NCI-H1417 (cell line): ENCODE measurements around the gene PTPRG.

ENCODE experiments used
- DNase-seq, 3 experiments: peaks; one replicate each; lab custom pipeline; 2025; lab: John Stamatoyannopoulos, UW

The PTPRG gene

DNA sequence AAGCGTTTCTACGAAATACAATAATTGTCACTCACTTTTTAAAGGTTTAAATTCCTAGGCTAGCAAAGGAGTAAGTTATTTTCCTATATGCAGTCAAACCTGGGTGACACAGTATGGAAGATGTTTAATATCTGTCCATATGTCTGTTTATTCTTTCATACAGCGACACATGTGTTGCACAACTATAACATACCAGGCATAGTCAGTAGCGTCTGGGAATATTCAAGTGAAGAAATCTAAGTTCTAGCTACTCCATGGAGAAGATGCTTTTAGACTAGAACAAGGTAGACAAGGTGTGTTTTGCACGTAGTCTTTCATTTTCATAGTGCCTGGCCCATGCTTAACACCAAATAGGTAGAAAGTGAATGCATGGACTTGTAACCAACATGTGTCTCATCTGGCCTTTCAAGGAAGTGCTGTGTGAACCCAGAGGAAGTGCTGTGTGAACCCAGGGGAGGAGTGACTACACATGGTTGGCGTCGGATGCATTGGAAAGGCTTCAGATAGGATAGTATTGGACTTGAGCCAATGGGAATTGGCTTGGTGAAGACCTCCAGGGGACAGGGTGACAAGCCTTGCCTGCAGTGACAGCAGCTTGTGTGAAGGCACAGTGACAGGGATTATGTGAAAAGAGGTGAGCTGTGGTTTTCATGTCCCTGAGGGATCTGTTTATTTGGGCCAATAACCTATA is 267.0 kb downstream of the PTPRG start:
- DNase-seq, result no peak

DNA sequence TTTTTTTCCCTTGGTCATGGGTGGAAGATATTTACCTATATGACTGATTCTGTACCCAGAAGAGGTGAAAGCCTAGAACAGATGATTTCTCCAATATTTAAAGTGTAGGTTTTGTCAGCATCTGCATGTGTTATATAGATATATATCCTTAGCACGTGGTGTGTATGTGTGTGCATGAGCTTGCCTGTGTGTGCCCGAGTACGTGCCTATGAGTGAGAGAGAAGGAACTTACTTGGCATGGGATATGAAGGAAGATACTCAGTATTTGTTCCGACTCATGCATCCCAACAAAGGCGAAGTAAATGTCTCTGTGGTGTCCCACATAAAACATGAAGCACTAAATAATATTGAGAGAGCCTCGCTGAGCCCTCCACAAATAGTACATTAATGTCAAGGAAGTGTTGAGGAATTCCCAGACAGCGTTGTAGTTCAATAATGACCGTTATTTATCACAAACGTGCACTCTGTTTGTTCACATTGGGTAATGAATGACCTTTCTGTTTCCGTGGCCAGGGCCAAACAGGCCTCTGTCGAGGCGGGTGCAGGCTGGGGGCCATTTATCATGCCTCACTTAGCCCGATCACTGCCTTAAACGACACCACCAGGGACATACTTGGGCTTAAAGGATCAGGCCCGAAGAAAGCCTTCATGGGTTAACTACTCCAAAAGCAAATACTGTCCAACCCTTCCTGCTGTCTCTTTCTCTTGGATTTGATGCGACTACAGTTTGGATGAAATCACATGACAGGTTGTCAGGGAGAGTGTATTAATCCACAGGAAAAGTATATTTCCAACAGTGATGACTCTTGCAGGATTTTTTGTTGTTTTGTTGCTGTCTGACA is 267.7 kb downstream of the PTPRG start:
- no peak for DNase-seq

DNA sequence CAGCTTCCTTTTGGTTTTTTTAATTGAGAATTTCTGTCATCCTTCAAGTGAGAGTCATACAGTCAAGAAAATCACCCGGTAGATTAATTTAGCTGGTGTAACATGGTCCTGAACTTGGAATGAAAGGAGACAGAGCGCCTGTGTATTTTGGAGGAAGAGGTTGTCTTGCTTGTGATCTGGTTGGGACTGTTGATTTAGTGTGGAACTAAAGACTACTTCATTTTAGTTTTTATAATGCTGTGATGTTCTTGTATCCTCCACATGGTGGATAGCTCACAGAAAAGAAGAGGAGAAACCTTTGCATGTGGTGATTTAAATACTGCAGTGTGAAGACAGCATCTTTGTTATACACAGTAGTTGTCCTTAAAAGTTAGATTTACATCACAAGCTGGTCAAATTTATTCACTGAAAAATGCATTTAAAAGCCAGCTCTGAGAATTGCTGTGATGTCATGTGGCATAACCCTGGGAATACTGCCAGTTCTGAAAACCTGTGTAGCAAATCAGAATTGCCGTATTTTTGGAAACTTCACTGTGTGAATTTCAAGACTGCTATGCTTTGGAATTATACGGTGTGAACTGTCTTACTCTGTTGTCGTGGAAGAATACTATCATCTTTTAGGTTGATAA is 268.5 kb downstream of the PTPRG start:
- no peak for DNase-seq

DNA sequence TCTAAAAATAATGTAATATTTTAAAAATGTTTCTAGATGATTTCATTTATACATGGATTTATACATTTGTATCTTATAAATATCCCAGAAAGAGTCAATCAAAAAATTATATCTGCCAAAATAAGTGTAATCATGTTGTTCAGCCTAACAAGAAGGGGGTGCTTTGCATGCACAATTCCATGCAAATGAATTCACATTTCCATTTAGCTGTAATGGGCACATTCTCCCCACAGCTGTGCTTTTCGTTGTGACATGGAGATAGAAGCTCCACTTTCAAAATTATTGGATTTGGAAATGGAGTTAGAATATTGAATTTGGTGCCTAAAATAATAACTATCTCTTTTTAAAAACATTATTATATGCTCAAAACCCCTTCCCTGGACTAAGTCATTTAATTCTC is 270.6 kb downstream of the PTPRG start:
- no peak for DNase-seq

DNA sequence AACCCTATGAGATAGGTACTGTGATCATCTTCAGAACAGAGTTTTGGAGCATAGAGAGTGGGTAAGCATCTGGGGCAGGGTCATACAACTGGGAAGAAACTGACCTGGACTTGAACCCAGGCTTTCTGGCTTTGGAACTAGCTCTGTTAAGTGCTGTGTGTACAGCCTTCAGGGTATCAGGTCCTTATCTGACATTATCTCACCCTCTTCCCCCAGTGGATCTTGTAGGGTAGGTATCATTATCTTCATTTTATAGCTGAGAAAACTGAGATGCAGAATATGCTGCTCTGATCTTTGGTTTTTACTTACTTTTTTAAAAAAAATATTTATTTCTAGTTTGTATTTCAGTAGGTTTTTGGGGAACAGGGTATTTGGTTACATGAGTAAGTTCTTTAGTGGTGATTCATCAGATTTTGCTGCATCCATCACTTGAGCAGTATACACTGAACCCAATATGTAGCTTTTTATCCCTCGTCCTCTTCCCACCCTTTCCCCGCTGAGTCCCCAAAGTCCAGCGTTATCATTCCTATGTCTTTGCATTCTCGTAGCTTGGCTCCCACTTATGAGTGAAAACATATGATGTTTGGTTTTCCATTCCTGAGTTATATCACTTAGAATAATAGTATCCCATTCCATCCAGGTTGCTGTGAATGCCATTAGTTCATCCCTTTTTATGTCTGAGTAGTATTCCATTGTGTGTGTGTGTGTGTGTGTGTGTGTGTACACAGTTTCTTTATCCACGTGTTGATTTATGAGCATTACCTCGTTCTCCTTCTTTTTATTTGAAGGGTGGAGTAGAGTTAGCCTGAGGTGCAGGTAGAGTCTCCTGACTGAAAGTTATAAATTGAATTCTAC is 271.2 kb downstream of the PTPRG start:
- DNase-seq, result no peak

DNA sequence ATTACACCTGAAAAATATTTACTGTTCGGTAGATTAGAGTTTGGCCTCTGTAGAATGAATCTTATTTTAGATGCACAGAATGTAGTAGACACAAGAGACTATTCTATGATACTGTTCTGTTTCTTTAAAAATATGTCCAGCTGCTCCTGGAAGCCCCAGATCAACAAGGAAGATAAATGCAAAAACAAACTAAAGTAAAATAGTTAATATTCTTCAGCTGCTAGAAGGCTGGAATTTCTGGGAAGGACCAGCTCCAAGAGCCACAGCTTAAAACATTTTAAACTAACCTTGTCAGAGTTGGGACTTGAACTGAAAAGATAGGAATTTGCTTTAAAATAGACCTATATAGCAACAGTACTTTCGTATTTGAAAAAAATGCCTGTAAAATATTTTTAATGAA is 277.9 kb downstream of the PTPRG start:
- DNase-seq, result no peak

DNA sequence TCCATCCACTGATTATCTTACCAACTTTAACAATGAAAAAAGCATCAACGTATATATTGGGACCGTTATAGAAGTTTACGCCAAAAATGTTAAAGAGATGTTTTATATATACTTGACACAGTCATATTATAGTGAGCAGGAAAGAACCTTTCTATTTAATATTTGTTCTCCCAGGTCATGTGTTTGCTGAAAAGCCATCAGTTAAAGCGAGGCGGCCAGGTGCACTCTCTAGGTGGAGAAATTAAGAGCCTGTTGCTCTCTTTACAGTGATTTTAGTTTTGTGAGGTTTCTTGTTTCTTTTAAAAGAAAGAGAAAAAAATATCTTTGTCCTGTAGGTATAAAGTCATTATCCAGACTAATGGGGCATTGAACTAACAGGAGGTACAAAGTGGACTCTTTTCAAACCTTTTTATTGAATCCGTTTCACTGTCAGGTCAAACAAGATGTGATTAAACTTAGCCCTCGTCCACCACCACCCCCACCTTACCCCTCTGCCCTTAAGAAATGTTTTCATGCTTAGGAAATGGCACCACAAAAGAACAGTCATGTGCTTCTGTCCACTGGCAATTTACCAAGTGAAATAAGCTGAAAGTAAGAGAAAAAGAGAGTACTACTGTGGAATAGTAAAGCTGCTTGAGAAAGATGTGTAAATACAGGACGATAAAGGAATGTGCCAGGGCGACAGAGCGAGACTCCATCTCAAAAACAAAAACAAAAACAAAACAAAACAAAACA is 279.9 kb downstream of the PTPRG start:
- DNase-seq, result peak in 1 of 3 experiments; percentile 5

DNA sequence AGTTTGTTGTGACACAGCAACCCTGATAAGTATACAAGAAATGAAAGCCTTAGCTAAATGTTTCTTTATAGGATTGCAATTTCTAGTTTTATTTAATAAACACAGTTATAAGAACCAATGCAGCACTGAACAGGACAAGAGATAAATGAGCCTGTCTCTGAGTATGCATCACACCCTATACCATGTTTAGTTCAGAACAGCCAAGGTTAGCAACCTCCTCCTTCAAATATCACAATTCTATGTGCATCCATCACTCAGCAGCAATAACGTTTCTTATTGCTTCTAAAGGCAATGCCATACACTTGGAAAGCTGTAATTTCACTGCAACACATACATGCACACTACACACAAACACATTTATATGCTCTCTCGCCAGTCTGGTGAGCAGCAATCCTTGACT is 280.6 kb downstream of the PTPRG start:
- no peak for DNase-seq

DNA sequence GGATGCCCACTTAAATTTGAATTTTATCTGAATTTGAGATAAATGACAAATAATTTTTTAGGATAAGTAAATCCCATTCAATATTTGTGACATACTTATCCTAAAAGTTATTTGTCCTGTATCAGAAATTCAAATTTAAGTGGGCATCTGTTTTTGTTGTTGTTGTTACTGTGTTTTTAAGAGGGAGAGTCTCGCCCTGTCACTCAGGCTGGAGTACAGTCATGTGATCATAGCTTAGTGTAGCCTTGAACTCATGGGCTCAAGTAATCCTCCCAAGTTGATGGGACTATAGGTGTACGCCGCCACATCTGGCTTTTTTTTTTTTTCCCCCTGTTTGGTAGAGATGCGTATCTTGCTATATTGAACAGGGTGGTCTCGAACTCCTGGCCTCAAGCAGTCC is 283.0 kb downstream of the PTPRG start:
- no peak for DNase-seq

DNA sequence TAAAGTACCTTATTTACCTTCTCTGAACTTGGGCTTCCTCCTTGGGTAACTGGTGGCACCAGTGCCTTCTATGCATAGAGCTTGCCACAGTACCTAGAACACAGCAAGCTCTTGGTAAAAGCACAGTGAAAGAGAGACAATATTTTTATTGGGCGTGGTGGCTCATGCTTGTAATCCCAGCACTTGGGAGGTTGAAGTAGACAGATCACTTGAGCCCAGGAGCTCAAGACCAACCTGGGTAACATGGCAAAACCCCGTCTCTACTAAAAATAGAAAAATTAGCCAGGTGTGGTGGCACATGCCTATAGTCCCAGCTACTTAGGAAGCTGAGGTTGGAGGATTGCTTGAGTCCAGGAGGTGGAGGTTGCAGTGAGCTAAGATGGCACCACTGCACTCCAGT is 285.1 kb downstream of the PTPRG start:
- DNase-seq, result peak in 1 of 3 experiments; percentile 12

DNA sequence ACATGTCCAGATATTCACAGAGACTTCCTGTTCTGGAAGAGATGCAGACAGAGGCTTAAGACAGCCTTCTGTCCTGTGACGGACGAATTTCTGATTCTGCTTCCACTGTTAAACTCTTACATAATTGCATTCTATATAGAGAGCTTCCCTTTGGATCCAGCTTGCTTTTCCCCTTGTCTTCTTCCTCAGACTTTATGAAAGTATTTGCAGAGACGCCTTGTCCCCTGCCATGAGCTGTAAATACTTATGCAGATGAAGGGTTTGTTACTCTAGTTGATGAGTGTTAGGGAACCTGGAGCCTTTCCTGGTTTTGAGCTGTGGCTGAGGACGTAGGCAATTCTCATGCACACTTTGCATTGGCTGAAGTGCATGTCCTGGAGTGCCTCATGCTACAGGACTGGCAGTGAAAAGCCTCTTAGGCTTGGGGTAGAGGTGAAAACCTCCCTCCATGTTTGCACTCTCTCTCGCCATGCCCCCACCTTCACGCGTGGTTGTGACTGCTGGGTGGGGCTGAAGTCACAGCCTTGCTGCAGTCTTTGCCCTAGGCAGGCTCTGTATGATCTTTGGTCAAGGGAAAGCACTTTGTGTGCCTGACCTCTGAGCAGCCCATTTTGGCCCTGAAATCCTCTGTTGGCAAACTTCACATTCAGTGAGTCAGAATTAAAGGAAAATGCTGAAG is 286.6 kb downstream of the PTPRG start:
- no peak for DNase-seq

DNA sequence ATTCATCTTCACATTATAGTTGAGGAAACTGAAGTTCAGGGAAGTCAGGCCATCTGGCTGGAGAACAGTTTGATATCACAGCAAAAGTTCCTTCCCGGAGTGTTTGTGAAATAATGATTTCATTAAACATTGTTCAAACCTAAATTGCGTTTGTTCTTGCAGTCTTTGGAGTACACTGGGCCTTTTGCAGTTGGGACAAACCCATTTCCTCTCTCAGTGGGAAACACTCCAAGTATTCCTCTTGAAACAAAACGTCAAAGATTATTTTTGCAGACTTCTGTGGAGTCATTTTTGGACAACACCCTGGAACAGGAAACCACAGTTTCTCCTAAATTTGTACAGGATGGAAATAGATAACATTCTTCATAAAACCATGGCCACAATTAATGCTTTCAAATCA is 287.5 kb downstream of the PTPRG start:
- DNase-seq, result no peak

DNA sequence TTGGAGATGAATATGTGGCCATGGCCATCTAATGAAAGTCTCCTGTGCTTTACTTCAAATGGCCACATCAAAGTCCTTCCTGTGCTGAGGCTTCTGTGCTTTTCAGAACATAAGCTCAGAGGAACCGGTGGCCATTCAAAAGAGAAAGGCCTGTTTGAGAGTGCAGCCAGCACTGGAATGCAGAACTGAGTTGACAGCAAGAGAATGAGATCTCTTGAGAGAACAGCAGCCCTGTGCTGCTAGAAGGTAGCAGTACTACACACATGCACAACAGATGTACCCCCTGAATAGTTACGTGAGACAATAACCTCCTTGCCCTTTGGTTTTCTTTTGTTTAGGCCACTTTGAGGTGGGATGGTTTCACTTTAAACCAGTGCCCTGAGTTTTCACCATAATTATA is 292.5 kb downstream of the PTPRG start:
- DNase-seq, result no peak

DNA sequence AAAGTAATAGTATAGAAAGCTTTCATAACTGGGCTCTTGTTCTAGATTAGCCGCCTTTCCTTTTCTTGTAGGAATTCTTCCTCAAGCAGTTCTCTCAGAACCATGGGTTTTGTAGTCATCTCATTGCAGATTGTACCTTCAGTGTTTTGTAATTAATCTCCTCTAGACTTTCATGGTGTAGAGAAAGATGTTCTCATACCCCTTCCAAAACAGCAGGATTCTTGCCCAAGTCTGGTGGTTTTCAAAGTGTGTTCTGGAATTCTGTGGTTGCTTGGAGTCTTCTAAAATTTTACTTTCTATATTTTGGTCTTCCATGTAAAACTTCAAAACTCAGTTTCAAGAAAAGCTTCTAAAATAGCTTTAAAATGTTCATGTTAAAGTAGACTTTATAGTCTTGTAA is 293.8 kb downstream of the PTPRG start:
- DNase-seq, result no peak

DNA sequence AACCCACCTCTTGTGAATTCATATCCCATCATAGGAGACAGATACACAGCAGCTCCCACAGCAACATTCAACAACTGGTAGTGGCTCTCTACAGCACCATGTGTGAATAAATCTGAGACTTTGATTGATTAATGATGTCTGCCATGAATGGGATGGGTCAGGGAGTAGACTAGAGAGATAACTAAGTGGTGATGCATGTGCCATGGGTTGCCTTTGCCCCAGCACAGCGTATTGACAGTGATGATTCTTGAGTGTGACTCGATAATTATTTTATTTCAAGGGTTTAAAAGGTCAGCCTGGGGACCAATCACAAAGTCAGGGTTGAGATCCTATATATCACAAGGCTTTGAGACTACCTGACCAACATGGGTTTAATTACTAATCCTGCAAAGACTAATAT is 295.9 kb downstream of the PTPRG start:
- no peak for DNase-seq

DNA sequence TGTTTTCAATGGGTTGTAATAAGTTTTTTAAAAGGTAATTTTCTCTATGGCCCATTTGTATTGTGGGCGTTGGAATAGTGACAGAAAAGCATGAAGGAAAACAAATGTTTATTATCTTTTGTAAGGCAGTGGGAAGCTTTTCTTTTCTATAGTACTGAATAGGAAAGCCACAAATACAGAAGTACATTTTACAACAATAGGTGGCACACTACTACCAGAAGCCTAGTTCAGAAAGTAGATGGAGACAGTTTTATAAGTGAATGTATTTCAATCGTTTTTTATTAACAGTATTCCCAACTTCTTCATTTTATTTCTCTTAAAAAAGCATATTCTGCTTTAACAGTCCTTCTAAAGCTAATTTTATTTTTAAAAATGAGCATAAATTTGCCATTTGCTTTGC is 296.7 kb downstream of the PTPRG start:
- DNase-seq, result peak in 2 of 3 experiments; percentile 0 to 27

DNA sequence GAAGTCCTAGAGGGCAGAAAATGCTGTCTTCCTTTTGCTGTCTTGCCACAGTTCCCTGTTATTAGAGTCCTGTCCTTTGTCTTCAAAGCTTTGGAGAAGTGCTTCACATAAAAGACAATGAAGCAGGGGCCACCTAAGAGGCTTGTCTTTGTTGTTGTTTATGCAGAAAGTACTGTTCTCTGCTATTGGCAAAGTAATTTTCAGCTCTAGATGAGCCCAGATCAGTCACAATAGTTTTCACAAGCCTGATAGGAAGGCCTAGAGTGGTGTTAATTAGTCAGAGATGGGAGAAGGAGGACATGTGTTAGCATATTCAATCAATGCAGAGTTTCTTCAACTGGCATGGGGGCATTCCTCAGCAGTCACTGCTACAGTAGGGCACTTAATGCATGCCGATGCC is 300.0 kb downstream of the PTPRG start:
- peak in 1 of 3 experiments; percentile 2 for DNase-seq

DNA sequence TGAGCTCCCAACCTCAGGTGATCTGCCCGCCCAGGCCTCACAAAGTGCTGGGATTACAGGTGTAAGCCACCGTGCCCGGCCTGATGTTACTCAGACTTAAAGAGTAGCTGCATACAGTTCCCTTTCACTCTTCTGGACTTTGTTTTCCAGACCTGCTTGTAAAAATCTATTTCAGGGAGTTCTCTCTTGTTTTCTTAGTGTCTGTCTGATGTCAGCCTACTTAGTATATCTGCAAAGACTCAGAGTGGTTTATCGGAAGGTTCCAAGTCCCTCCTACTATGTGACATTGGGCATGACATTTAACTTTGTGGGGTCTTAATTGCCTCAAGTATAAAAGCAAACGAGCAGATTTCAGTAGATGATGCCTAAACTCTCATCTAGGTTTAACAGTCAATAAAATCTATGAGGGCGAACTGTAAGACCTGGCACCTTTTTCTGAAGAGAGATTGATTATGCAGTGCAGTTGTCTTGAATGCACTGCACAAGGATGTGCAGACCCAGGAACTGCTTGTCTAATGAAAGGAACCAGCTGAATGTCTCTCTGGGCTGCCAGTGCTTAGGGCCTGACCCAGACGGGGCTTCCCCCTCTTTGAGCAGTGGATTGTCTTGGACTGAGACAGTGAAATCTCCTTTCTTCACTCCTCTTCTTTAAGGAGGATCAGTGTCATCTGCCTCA is 301.4 kb downstream of the PTPRG start:
- no peak for DNase-seq

DNA sequence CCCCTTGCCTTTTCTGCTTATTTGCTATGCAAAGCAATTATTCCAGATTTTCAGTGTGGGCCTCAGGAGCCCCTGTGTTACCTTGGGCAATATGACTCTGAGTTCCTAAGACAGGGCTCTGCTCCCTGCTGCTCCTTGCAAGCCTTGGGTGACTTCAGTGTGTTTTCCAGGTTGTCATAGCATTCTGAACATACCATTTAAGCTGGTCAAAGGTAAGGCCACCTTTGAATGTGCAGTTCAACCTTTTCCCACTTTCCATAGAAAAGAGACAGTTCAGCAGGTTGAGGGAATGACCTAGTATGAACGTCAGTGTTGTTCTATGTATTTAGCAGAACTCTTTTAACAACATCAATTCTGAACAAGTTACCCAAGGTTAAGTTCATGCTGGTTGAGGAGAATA is 302.2 kb downstream of the PTPRG start:
- no peak for DNase-seq

DNA sequence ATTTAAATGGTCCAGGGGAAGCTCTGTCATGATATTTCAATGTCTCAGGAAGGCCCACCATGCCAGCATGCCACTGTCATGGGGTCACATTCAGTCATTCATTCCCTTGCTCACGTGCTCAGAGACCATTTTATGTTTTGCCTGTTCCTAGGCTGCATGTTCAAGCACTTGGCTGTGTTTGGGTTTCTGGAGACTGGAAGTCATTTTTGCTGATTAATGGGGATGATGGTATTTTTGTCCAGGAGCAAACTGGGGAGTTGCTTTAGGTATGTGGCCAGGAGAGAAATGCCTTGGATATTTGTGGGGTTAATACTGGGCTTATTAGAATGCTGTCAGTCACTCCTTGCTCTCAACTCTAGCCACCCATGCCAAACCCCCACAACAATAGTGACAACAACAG is 303.5 kb downstream of the PTPRG start:
- DNase-seq, result no peak
